GM21390 (cell line): ENCODE results near the gene POLH.
"Not testable (repeated sequence)": the region's sequence is repeated elsewhere in the genome, so short reads cannot be mapped to it uniquely, and the experiment has no call there.

Source experiments
- ATAC-seq: cut with Tn5 transposase; IDR thresholded peaks from one replicate; pipeline ENCODE4 v1.9.1; 2021; ENCODE audit not compliant: unreplicated experiment

POLH gene

DNA sequence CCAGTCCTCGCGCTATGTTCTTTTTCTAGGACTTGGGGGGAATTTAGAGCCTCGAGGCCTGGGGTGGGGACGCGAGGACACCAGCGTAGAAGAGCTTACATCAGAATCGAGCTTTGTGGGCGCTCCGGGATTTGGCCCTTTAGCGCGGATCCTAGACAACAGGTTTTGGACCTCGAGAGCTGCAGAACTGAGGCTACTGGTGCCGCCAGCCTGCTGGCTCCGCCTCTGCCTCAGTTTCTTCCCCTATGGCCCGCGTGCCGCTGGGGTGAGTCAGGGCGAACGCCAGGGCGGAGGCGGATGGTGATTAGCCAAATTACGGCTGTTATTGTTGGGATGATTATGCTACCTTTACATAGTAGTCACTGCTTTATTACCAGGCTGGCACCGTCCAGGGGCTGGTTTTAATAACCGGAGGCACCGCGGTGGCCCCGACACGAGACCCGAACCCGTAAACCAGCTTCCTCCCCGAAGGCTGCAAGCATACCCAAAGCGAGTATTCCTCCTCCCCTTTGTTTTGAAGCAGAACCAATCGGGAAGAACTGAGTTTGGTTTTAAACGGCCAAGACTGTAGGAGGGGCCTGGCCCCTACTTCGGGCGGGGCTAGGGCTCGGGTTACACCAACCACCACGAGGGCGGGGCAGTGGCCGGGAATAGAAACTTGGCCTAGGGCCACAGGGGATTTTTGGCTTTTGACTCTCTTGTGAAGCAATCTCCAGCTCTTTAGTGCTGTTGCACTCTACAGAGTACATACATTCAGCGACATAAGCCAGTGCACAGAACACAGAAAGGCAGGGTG lies 53.7 kb downstream of the POLH start:
- ATAC-seq = peak; percentile 64

DNA sequence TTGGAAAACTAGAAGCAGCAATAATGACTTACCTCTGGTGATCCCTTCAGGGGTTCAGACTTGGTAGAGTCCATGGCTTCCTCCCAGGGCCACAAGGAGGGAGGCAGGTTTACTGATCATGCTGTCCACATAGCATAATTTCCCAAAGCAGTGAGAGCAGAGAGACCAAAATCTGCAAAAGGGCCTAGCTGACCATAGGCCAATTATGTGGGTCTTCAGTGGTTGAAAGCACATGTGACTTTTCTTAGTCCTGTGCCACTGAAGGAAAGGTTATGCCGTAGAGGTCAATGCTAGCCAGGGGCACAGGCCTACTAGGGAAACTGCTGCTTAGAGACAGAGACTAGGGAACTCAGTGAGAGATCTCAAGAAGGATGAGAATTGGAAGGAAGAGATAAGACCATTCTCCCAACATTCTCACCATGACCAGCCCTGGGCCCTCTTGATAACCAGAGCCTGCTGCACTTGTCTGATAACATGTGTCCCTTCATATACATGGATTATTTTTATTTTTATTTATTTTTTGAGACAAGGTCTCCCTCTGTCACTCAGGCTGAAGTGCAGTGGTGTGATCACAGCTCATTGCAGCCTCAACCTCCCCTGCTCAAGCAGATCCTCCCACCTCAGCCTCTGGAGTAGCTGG lies 55.1 kb downstream of the POLH start:
- no peak for ATAC-seq

DNA sequence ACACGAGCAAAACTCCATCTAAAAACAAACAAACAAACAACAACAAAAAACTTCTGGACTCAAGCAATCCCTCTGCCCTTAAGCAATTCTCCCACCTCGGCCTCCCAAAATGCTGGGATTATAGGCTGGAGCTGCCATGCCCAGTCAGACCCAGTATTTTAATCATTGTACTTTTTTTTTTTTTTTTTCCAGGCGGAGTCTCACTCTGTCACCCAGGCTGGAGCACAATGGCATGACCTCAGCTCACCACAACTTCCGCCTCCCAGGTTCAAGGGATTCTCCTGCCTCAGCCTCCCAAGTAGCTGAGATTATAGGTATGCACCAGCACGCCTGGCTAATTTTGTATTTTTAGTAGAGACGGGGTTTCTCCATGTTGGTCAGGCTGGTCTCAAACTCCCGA lies 57.0 kb downstream of the POLH start:
- ATAC-seq = not testable (repeated sequence)

DNA sequence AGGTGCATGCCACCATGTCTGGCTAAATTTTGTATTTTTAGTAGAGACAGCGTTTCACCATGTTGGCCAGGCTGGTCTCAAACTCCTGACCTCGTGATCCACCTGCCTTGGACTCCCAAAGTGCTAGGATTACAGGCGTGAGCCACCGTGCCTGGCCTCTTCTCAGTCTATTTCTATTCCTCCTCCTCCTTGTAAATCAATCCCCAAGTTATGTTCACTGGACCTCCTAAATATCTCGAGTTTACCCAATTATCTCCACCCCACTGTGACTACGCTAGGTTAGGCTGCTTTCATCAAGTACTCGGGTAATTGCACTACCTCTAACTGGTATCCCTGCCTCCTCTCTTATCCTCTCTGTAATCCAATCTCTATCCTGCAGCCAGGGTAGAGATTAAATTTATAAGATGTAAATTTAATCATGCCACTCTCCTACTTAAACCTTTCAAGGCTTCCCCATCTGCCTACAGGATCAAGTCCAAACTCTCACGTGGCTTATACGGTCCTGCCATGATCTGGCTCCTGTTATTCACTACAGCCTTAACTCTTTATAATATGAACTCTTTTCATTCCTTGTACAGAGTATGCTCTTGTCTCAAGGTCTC lies 58.8 kb downstream of the POLH start:
- no peak for ATAC-seq

DNA sequence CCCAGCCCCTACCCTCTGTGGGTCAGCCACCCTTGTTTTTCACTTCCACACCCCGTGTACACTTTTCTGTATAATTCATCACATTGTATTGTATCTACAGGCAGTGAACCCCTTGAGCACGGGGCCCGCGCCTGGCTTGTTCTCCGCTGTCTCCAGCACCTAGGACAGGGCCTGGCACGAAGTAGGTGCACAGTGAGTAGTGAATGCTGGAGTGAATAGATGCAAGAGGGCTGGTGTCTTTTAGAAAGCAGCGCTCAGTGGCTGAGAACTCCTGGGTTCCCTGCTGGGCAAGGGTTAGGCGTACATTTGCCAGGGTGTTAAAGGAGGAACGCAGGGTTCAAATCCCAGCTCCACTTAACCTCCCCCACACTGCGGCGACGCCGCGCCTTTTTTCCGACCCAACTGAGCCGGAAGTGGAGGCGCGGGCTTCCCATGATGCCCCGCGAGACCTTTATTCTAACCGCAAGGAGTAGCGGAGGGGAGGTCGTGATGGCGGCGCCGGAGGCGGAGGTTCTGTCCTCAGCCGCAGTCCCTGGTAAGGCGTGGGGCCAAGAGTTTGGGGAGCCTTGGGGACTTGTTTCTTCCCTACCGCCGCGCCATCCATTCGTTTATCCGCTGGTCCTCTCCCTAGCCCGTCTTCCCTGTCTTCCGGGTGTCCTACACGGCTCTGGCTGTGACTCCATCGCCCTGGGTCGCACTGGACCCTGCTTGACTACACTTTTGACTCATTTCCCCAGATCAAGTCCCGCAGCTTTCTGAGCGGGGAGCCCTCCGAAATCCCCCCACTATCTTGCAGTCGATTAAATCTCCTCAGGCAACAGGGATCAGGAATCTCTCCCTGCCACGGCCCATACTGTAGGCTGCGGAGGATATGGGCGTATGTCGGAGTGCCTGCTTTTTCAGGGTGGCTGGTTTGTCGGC lies 59.7 kb downstream of the POLH start, which contains the start of gene MAD2L1BP:
Gene MAD2L1BP, plus strand, starts transcription at position 454 of the 921 bp plus-strand sequence. Its CDS starts 36 bp downstream, at position 490.
- peak; percentile 85 for ATAC-seq

DNA sequence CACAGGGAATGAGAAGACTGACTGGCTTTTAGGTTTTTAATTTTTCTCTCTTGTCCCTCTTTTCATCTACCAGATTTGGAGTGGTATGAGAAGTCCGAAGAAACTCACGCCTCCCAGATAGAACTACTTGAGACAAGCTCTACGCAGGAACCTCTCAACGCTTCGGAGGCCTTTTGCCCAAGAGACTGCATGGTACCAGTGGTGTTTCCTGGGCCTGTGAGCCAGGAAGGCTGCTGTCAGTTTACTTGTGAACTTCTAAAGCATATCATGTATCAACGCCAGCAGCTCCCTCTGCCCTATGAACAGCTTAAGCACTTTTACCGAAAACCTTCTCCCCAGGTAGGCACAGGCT lies 60.3 kb downstream of the POLH start:
- ATAC-seq = peak; percentile 9

DNA sequence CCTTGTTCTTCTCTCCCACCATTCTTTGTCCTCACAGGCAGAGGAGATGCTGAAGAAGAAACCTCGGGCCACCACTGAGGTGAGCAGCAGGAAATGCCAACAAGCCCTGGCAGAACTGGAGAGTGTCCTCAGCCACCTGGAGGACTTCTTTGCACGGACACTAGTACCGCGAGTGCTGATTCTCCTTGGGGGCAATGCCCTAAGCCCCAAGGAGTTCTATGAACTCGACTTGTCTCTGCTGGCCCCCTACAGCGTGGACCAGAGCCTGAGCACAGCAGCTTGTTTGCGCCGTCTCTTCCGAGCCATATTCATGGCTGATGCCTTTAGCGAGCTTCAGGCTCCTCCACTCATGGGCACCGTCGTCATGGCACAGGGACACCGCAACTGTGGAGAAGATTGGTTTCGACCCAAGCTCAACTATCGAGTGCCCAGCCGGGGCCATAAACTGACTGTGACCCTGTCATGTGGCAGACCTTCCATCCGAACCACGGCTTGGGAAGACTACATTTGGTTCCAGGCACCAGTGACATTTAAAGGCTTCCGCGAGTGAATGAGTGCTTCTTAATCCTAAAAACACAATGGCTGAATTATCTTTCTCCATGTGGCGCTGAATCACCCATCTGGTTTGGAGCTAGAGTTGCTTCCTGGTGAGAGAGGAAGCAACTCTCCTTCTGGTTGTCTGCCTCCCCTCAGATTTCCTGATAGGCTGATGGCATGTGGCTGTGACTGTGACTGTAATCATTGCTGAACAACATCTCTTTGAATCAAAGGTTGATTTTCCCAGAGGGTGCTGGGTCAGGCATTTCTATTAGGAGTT lies 64.2 kb downstream of the POLH start:
- no peak for ATAC-seq

DNA sequence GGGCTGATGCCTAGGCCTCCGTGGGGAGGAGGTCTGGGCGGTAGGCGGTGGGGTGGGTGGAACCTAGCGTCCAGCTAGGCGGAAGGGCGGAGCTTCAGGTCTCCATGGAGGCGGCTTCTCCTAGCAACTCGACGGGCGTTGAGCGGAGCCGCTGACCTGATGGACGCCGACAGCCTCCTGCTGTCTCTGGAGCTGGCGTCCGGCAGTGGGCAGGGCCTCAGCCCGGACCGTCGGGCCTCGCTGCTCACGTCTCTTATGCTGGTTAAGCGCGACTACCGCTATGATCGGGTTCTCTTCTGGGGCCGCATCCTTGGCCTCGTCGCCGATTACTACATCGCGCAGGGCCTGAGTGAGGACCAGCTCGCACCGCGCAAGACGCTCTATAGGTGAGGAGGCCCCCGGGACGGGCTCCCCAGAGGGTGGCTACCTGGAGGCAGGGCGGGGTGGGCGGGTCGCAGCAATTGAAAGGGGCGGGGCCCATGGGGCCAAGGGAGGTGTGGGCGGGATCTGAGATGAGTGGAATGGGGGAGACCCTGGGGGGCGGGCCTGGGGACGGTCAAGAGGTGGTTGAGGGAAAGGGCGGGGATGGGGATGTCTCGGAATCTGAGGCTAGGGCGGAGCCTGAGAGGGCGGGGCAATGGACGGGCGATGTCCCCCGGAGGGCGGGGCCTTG lies 69.1 kb downstream of the POLH start, which contains the start of gene RSPH9:
Gene RSPH9, plus strand, starts transcription at position 97 of the 673 bp plus-strand sequence. Its CDS starts 63 bp downstream, at position 160.
- peak; percentile 55 for ATAC-seq

DNA sequence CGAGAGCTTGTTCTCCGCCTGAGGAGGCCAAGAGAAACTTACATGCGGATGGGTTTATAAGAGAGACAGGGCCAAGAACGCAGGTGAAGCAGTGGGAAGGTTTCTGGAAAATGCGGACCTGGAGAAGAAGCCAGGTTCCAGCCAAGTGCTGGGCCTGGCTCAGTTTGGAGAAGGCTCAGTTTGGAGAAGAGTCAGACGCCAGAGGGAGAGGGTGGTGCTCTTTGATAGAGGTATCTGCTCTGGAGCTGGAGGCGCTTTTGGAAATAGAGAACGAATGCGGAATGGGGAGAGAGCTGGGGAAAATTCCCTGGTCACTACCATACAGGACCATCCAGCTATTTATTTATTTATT lies 69.6 kb downstream of the POLH start:
- no peak for ATAC-seq

DNA sequence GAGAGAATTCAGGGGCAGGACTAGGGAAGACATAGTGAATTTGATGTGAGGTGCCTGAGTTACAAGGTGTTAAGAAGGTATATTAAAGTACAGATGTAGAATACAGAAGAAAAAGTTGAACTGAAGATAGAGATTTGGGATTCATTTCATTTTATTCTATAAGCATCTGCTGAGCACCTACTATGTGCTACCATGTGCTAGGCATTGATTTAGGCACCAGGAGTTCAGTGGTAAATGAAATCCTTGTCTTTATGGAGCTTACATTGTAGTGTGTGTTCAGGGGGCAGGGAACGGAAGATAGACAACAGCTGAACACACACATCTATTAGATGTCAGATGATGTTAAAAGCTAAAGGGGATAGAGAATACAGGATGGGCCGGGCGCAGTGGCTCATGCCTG lies 71.6 kb downstream of the POLH start:
- no peak for ATAC-seq

DNA sequence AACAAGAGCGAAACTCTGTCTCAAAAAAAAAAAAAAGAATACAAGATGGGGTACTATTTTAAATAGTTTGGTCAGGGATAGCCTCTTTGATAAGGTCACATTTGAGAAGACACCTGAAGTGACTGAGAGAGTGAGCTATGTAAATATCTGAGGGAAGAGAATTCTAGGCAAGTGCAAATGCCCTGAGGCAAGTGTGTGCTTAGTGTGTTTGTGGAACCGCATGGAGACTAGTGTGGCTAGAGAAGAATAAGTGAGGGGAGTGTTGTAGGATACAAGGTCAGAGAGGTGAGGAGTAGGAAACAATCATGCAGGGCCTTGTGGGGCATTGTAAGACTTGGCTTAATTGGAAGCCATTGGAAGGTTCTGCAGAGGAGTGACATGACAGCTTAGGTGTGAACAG lies 72.3 kb downstream of the POLH start:
- ATAC-seq = no peak

DNA sequence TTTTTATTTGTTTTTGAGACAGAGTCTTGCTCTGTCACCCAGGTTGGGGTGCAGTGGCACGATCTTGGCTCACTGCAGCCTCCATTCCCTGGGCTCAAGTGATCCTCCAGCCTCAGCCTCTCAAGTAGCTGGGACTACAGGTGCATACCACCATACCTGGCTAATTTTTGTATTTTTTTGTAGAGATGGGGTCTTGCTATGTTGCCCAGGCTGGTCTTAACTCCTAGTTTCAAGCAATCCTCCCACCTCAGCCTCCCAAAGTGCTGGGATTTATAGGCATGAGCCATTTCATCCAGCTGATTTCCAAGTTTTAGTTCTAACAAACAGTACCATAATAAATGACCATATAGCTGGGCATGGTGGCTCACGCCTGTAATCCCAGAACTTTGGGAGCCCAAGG lies 76.8 kb downstream of the POLH start:
- not testable (repeated sequence) for ATAC-seq

DNA sequence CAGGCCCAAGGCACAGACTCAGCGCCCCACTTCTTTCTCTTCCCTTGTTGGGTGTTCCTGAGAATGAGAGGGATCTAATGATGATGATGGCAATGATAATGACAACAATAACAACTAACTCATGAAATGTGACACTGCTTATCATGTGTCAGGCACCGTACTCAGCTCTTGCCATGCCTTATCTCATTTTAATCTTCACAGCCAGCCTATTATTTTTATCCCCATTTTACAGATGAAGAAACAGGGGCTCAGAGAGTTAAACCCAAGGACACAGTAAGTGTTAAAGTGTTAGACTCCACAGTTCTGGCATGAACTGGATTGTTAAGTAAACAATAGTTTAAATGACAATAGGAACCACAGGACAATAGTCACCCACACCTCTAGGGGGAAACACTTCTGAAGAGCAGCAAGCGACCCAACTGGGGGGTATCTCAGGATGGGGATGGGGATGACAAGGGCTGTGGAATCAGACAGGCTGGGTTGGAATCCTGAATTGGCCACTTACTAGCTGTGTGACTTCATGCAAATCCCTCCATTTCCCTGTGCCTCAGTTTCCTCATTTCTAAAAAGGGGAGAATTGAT lies 81.3 kb downstream of the POLH start:
- no peak for ATAC-seq

DNA sequence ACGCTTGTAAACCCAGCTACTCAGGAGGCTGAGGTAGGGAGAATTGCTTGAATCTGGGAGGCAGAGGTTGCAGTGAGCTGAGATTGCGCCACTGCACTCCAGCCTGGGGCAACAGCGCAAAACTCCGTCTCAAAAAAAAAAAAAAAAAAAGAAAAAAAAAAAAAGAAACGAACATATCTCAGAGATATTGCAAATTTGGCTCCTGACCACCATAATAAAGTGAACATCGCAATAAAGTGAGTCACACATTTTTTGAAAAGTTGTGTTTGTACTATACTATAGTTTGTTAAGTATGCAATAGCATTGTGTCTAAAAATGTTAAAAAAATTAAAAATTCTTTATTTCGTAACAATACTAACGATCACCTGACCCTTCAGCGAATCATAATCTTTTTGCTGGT lies 82.2 kb downstream of the POLH start:
- ATAC-seq = no peak

DNA sequence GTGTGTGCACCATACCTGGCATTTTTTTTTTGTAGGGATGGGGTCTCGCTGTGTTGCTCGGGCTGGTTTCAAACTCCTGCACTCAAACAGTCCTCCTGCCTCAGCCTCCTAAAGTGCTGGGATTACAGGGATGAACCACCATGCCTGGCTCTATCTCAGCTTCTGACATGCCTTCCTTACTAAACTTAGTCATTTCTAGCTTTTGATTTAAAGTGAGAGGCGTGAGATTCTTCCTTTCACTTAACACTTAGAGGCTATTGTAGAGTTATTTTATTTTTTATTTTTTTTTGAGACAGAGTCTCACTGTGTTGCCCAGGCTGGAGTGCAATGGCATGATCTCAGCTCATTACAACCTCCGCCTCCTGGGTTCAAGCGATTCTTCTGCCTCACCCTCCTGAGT lies 87.0 kb downstream of the POLH start:
- not testable (repeated sequence) for ATAC-seq
